22Rv1 (cell line): ENCODE measurements around the gene HOXD10.

ENCODE experiments used
- H3K27ac ChIP-seq: fragments of 450-650 bp; 2 replicates; pipeline ENCODE4 v1.5.1; 2017
- ZFX ChIP-seq: fragments of 450-650 bp; IDR thresholded peaks from 2 replicates; pipeline ENCODE4 v1.6.1; 2017; ENCODE audit warnings: antibody characterized with exemption, borderline replicate concordance
- TF ChIP-seq, protein P1 (sequence below): fragments of 450-650 bp; IDR thresholded peaks from 2 replicates; pipeline ENCODE4 v1.5.1; 2017; ENCODE audit warnings: mild to moderate bottlenecking

HOXD10 gene

DNA sequence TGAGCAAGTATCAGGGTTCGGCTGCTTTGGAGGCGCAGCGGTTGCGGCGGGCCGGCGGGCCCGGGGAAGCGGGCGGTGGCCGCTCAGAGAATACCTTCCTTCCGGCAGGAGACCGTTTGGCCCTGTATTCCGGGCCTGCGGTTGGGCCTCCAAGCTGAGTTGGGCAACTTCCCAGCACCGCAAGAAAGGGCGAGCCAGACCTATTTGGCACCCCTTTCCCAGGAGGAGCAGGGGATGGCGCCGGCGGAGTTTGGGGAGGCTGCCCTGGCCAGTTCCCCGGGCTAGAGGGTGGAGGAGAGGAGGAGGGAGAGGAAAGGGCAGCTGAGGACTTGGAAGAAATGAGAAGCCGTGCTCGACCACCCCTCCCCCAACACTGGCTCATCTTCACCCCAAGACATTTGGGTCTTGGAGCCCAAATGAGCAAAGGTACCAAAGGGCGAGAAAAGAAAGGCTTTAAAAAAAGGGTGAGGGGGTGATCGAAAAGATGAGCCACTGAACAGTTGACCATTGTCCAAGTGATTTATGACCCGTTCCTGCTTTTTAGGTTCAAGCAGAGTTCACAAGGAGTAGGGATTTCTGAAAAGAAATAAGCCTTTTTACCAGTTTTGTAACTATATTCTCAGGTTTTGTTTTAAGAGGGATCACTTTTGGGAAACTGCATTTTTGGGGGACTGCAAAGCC lies 48.9 kb downstream of the HOXD10 start:
- TF ChIP-seq ZFX = no peak
- TF ChIP-seq, protein P1, sequence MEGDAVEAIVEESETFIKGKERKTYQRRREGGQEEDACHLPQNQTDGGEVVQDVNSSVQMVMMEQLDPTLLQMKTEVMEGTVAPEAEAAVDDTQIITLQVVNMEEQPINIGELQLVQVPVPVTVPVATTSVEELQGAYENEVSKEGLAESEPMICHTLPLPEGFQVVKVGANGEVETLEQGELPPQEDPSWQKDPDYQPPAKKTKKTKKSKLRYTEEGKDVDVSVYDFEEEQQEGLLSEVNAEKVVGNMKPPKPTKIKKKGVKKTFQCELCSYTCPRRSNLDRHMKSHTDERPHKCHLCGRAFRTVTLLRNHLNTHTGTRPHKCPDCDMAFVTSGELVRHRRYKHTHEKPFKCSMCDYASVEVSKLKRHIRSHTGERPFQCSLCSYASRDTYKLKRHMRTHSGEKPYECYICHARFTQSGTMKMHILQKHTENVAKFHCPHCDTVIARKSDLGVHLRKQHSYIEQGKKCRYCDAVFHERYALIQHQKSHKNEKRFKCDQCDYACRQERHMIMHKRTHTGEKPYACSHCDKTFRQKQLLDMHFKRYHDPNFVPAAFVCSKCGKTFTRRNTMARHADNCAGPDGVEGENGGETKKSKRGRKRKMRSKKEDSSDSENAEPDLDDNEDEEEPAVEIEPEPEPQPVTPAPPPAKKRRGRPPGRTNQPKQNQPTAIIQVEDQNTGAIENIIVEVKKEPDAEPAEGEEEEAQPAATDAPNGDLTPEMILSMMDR = no peak
- H3K27ac ChIP-seq = no peak overlapping the region

DNA sequence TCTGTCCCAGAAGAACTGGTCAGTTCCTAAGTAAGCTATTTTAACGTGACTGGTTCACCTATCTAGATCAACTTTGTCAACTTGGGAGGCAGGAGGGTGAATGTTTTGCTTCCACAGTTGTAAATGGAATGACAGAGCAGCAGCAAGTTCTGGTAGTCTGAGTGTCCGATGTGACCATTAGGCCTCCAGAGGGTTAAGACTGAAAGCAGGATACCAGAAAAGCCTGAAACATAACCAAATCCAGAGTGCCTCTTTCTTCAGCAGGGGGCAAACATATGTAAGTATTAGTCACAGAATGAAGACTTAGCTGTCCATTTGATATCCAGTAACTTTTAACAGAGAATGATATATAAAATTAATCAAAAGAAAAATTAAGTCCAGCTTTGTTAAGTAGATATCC lies 49.7 kb downstream of the HOXD10 start:
- TF ChIP-seq, protein P1 = no peak
- H3K27ac ChIP-seq = no peak overlapping the region

DNA sequence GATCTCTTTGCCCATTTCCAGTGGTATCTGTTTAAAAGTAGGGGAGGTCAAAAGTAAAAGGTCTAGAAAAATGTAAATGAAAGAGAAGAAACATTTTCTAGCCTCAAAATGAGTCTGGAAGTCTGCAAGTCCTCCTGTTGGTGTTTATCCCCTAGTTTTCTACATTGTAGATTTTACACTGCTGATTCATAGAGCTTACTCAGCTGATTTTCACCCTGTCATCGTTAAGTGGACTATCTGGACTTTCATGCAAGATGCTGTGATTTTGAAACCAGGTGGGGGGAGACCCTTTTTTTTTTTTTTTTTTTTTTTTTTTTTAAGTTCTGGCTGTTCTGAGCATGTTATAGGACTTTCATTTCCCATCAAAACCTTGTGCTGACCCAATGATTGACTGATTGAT lies 50.8 kb downstream of the HOXD10 start:
- no peak overlapping the region for H3K27ac ChIP-seq
- TF ChIP-seq, protein P1 = no peak
- TF ChIP-seq ZFX = no peak

DNA sequence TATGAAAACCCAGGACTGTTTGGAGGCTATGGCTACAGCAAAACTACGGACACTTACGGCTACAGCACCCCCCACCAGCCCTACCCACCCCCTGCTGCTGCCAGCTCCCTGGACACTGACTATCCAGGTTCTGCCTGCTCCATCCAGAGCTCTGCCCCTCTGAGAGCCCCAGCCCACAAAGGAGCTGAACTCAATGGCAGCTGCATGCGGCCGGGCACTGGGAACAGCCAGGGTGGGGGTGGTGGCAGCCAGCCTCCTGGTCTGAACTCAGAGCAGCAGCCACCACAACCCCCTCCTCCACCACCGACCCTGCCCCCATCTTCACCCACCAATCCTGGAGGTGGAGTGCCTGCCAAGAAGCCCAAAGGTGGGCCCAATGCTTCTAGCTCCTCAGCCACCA lies 52.6 kb downstream of the HOXD10 start:
- TF ChIP-seq ZFX = no peak
- TF ChIP-seq, protein P1 = no peak
- H3K27ac ChIP-seq = no peak overlapping the region
